Mesenchymal stem cell (in vitro differentiated cells and primary cell): Measurements from ENCODE around the gene TVP23A.

Source experiments
- DNase-seq: peaks from one replicate; pipeline ENCODE4 v3.0.0-alpha.2; 2013
- H2AFZ ChIP-seq: one replicate; pipeline ENCODE4 v1.6.1; 2013; ENCODE audit warnings: low read depth, mild to moderate bottlenecking, control low read depth, inconsistent platforms, low read length, moderate library complexity
- H2AK5ac ChIP-seq: 2 replicates; pipeline ENCODE4 v1.6.1; 2013; ENCODE audit warnings: low read length, moderate library complexity, mild to moderate bottlenecking, inconsistent platforms; ENCODE audit not compliant: severe bottlenecking
- H2BK120ac ChIP-seq: one replicate; pipeline ENCODE4 v1.6.1; 2013; ENCODE audit warnings: low read depth, mild to moderate bottlenecking, inconsistent platforms, low read length, moderate library complexity
- H2BK12ac ChIP-seq, 2 experiments: one replicate each; pipeline ENCODE4 v1.6.1; 2013; ENCODE audit warnings: inconsistent platforms in 2 of 2, low read length in 2 of 2, mild to moderate bottlenecking in 2 of 2, moderate library complexity in 2 of 2, control low read depth in 1 of 2
- H2BK15ac ChIP-seq: one replicate; pipeline ENCODE4 v1.6.1; 2013; ENCODE audit warnings: mild to moderate bottlenecking, low read depth, inconsistent platforms; ENCODE audit not compliant: poor library complexity, severe bottlenecking
- H2BK5ac ChIP-seq: 2 replicates; pipeline ENCODE4 v1.6.1; 2013; ENCODE audit warnings: low read depth, mild to moderate bottlenecking, low read length, control low read depth, inconsistent platforms; ENCODE audit not compliant: poor library complexity, severe bottlenecking
- H3K14ac ChIP-seq, 2 experiments: one replicate each; pipeline ENCODE4 v1.6.1; 2013; ENCODE audit warnings: inconsistent platforms in 2 of 2, low read length in 2 of 2, control low read depth in 1 of 2, mild to moderate bottlenecking in 1 of 2, moderate library complexity in 1 of 2
- H3K18ac ChIP-seq, 2 experiments: one replicate each; pipeline ENCODE4 v1.6.1; 2013; ENCODE audit warnings: inconsistent platforms in 2 of 2, low read length in 2 of 2, control low read depth in 1 of 2, low read depth in 1 of 2, mild to moderate bottlenecking in 1 of 2
- H3K23ac ChIP-seq, 2 experiments: one replicate each; pipeline ENCODE4 v1.6.1; 2013; ENCODE audit warnings: inconsistent platforms in 2 of 2, low read length in 2 of 2, mild to moderate bottlenecking in 2 of 2, moderate library complexity in 2 of 2, control low read depth in 1 of 2
- H3K27ac ChIP-seq: 2 replicates; pipeline ENCODE4 v1.5.1; 2013; ENCODE audit warnings: mild to moderate bottlenecking, moderate library complexity, low read length, control low read depth, inconsistent platforms; ENCODE audit not compliant: poor library complexity, severe bottlenecking
- H3K27me3 ChIP-seq, 2 experiments: 2 replicates each; pipeline versions ENCODE4 v1.6.1 to v1.7.0; 2013; ENCODE audit warnings: low read length in 2 of 2, mild to moderate bottlenecking in 2 of 2, moderate library complexity in 2 of 2, control low read depth in 1 of 2, inconsistent platforms in 1 of 2; ENCODE audit not compliant: control insufficient read depth in 1 of 2, insufficient read depth in 1 of 2
- H3K36me3 ChIP-seq, 2 experiments: 2 replicates each; pipeline versions ENCODE4 v1.6.1 to v1.7.0; 2013; ENCODE audit warnings: low read length in 2 of 2, control low read depth in 1 of 2, inconsistent platforms in 1 of 2, low read depth in 1 of 2, mild to moderate bottlenecking in 1 of 2; ENCODE audit not compliant: insufficient read depth in 2 of 2, control insufficient read depth in 1 of 2
- H3K4ac ChIP-seq, 2 experiments: one replicate each; pipeline ENCODE4 v1.6.1; 2013; ENCODE audit warnings: inconsistent platforms in 2 of 2, low read length in 2 of 2, mild to moderate bottlenecking in 2 of 2, moderate library complexity in 2 of 2, control low read depth in 1 of 2, low read depth in 1 of 2
- H3K4me1 ChIP-seq: 2 replicates; pipeline ENCODE4 v1.6.1; 2013; ENCODE audit warnings: low read depth, low read length, control low read depth; ENCODE audit not compliant: control insufficient read depth, insufficient read depth
- H3K4me2 ChIP-seq: 2 replicates; pipeline ENCODE4 v1.6.1; 2013; ENCODE audit warnings: low read length, mild to moderate bottlenecking, inconsistent platforms; ENCODE audit not compliant: poor library complexity, severe bottlenecking
- H3K4me3 ChIP-seq, 2 experiments: 2 replicates each; pipeline versions ENCODE4 v1.5.1 to v1.7.0; 2013; ENCODE audit warnings: low read length in 2 of 2, mild to moderate bottlenecking in 2 of 2, control low read depth in 1 of 2, low read depth in 1 of 2; ENCODE audit not compliant: insufficient read depth in 1 of 2
- H3K79me1 ChIP-seq: replicated peaks from 2 replicates; pipeline ENCODE4 v1.6.1; 2013; ENCODE audit warnings: mild to moderate bottlenecking, control low read depth, low read length, inconsistent platforms; ENCODE audit not compliant: poor library complexity, severe bottlenecking
- H3K9ac ChIP-seq: 2 replicates; pipeline ENCODE4 v1.7.0; 2013; ENCODE audit warnings: mild to moderate bottlenecking, low read length, moderate library complexity
- H3K9me3 ChIP-seq: 2 replicates; pipeline ENCODE4 v1.7.0; 2013; ENCODE audit warnings: mild to moderate bottlenecking, low read length; ENCODE audit not compliant: control insufficient read depth
- H4K8ac ChIP-seq: one replicate; pipeline ENCODE4 v1.6.1; 2013; ENCODE audit warnings: inconsistent platforms, mild to moderate bottlenecking, low read length, moderate library complexity
- H4K91ac ChIP-seq: one replicate; pipeline ENCODE4 v1.6.1; 2013; ENCODE audit warnings: mild to moderate bottlenecking, low read length, inconsistent platforms
- WGBS: methylation state at CpG from one replicate; pipeline ENCODE4 v1.1.7; 2013; ENCODE audit warnings: mixed read lengths; 5-methylcytosine and 5-hydroxymethylcytosine counted together

Gene TVP23A

GRCh38 chr16:10762336-10763016 lies 56.1 kb downstream of the TVP23A start:
- Histone ChIP-seq H2BK5ac (no peak overlapping the region), H2BK12ac (no peak overlapping the region), H4K91ac (no peak overlapping the region), H3K4ac (no peak overlapping the region), H3K4me1 (no peaks in the 10 kb centered on the region), H3K4me2 (no peak overlapping the region), H3K18ac (no peak overlapping the region), H3K23ac (no peak overlapping the region), H3K27me3 (no peaks in the 10 kb centered on the region), H4K8ac (no peak overlapping the region), H3K14ac (no peak overlapping the region), H2AK5ac (no peak overlapping the region), H2BK15ac (no peak overlapping the region), H3K9ac (no peak overlapping the region), H3K9me3 (no peaks in the 10 kb centered on the region), H2BK120ac (no peak overlapping the region), H3K4me3 (no peak overlapping the region), H2AFZ (no peak overlapping the region), H3K27ac (no peak overlapping the region), H3K79me1 (peaks cover 1% of the 10 kb centered on the region), H3K36me3 (peaks cover 78 to 83% of the 10 kb centered on the region in 2 experiments)
- 95% methylated on average over 35 of the region's 35 CpGs for WGBS
- DNase-seq, result no peak

GRCh38 chr16:10761373-10761772 lies 57.2 kb downstream of the TVP23A start:
- H2BK5ac ChIP-seq, result no peak overlapping the region
- peaks cover 80 to 88% of the 10 kb centered on the region in 2 experiments for H3K36me3 ChIP-seq
- H3K27ac ChIP-seq, result no peak overlapping the region
- H2BK12ac ChIP-seq, result no peak overlapping the region
- H3K14ac ChIP-seq, result no peak overlapping the region
- H3K4ac ChIP-seq, result no peak overlapping the region
- no peak overlapping the region for H4K91ac ChIP-seq
- H3K18ac ChIP-seq, result no peak overlapping the region
- no peak overlapping the region for H2AFZ ChIP-seq
- H3K9ac ChIP-seq, result no peak overlapping the region
- DNase-seq, result no peak
- WGBS, result over 99% methylated on average over 8 of the region's 8 CpGs
- H2AK5ac ChIP-seq, result no peak overlapping the region
- no peak overlapping the region for H3K4me3 ChIP-seq
- no peak overlapping the region for H2BK120ac ChIP-seq
- H4K8ac ChIP-seq, result no peak overlapping the region
- no peak overlapping the region for H3K23ac ChIP-seq
- H3K4me1 ChIP-seq, result peaks cover 2% of the 10 kb centered on the region
- no peak overlapping the region for H2BK15ac ChIP-seq
- peaks cover 1% of the 10 kb centered on the region for H3K79me1 ChIP-seq
- H3K9me3 ChIP-seq, result no peaks in the 10 kb centered on the region
- no peaks in the 10 kb centered on the region for H3K27me3 ChIP-seq
- no peak overlapping the region for H3K4me2 ChIP-seq

GRCh38 chr16:10760858-10761257 lies 57.7 kb downstream of the TVP23A start:
- no peak overlapping the region for H4K8ac ChIP-seq
- H3K36me3 ChIP-seq, result peaks cover 78 to 87% of the 10 kb centered on the region in 2 experiments
- no peak overlapping the region for H2AFZ ChIP-seq
- no peak overlapping the region for H3K4me2 ChIP-seq
- no peak overlapping the region for H2BK120ac ChIP-seq
- no peak overlapping the region for H3K14ac ChIP-seq
- no peak overlapping the region for H2BK5ac ChIP-seq
- no peak for DNase-seq
- H3K27me3 ChIP-seq, result no peaks in the 10 kb centered on the region
- 94% methylated on average over 1 of the region's 3 CpGs for WGBS
- no peak overlapping the region for H2BK15ac ChIP-seq
- no peak overlapping the region for H3K9ac ChIP-seq
- H3K79me1 ChIP-seq, result peaks cover 1% of the 10 kb centered on the region
- no peak overlapping the region for H3K4ac ChIP-seq
- H4K91ac ChIP-seq, result no peak overlapping the region
- no peak overlapping the region for H2AK5ac ChIP-seq
- no peak overlapping the region for H2BK12ac ChIP-seq
- peaks cover 2% of the 10 kb centered on the region for H3K4me1 ChIP-seq
- no peaks in the 10 kb centered on the region for H3K9me3 ChIP-seq
- H3K18ac ChIP-seq, result no peak overlapping the region
- H3K27ac ChIP-seq, result no peak overlapping the region
- H3K4me3 ChIP-seq, result no peak overlapping the region
- no peak overlapping the region for H3K23ac ChIP-seq

- DNase-seq, result no peak
- Histone ChIP-seq H3K9ac (no peak overlapping the region), H3K23ac (no peak overlapping the region), H4K8ac (no peak overlapping the region), H2BK5ac (no peak overlapping the region), H3K36me3 (peaks cover 51 to 71% of the 10 kb centered on the region in 2 experiments), H3K4me1 (peaks cover 4% of the 10 kb centered on the region), H3K4ac (no peak overlapping the region), H2BK12ac (no peak overlapping the region), H3K18ac (no peak overlapping the region), H3K79me1 (no peaks in the 10 kb centered on the region), H2BK120ac (no peak overlapping the region), H2AFZ (no peak overlapping the region), H3K4me2 (no peak overlapping the region), H3K4me3 (no peak overlapping the region), H3K9me3 (no peaks in the 10 kb centered on the region), H3K27me3 (no peaks in the 10 kb centered on the region), H4K91ac (no peak overlapping the region), H2BK15ac (no peak overlapping the region), H3K14ac (no peak overlapping the region), H3K27ac (no peak overlapping the region), H2AK5ac (no peak overlapping the region)
- 94% methylated on average over 6 of the region's 6 CpGs for WGBS
Measured at GRCh38 chr16:10756574-10756973, 62.0 kb downstream of the TVP23A start.
